Heart right ventricle (tissue), 16 donors: ENCODE measurements around the gene FIBCD1. TPM values are rescaled to one million over a fixed set of nuclear protein-coding genes. Genes with fewer than 3 reads are reported as not detected.

Experiments used
- ATAC-seq, 8 donors: fragments of 200-7000 bp; cut with Tn5 transposase; one replicate each; pipeline ENCODE4 v1.9.1; 2020; ENCODE audit warnings: mild to moderate bottlenecking in 8 of 8, moderate library complexity in 8 of 8, moderate number of reproducible peaks in 1 of 8
- DNase-seq, 2 donors: peaks; one replicate each; pipeline ENCODE4 v3.0.0-alpha.2; 2020
- H3K27ac ChIP-seq, 10 donors: fragments of 200-600 bp; sonication (generic) in 2 of 10; one replicate each; pipeline versions ENCODE4 v1.5.0 to v1.8.0; 2020 to 2022; ENCODE audit warnings: mild to moderate bottlenecking in 3 of 10
- H3K27me3 ChIP-seq, 7 donors: fragments of 200-600 bp; one replicate each; pipeline ENCODE4 v1.8.0; 2021 to 2022; ENCODE audit warnings: mild to moderate bottlenecking in 2 of 7
- H3K36me3 ChIP-seq, 9 donors: fragments of 200-600 bp; sonication (generic) in 1 of 9; one replicate each; pipeline versions ENCODE4 v1.5.0 to v1.8.0; 2020 to 2022; ENCODE audit warnings: mild to moderate bottlenecking in 2 of 9
- H3K4me1 ChIP-seq, 9 donors: fragments of 200-600 bp; sonication (generic) in 1 of 9; one replicate each; pipeline versions ENCODE4 v1.5.0 to v1.8.0; 2020 to 2022; ENCODE audit warnings: mild to moderate bottlenecking in 4 of 9
- H3K4me3 ChIP-seq, 10 donors: fragments of 200-600 bp; sonication (generic) in 2 of 10; one replicate each; pipeline versions ENCODE4 v1.5.0 to v1.8.0; 2020 to 2022; ENCODE audit warnings: mild to moderate bottlenecking in 7 of 10, moderate library complexity in 2 of 10
- H3K9me3 ChIP-seq, 11 donors: fragments of 200-600 bp in 10 of 11; sonication (generic) in 2 of 11; one replicate each; pipeline versions ENCODE4 v1.5.0 to v1.8.0; 2013 to 2022; ENCODE audit warnings: mild to moderate bottlenecking in 2 of 11, control low read depth in 1 of 11, moderate library complexity in 1 of 11
- WGBS, 2 donors: extraction: QIAGEN DNeasy Blood & Tissue Kit; methylation state at CpG; one replicate each; pipeline ENCODE4 v1.1.7; 2013; ENCODE audit warnings: inconsistent platforms in 1 of 2; 5-methylcytosine and 5-hydroxymethylcytosine counted together
- intact Hi-C, 10 donors: fragments of 100-400 bp; cut with DNase I; formaldehyde crosslinking; loops; one replicate each; pipeline versions ENCODE4 v1.11.1 to v1.14.2; 2022
- polyA plus RNA-seq, 2 donors: library from polyadenylated mRNA; stranded (reverse); fragments of 200-250 nt; gene quantifications; one replicate each; pipeline ENCODE4 v1.2.3, GENCODE V29; 2013
- total RNA-seq, 10 donors: library from RNA; stranded (reverse); fragmentation: NEBNext Ultra II Directional in 3 of 10; extraction: Animal tissue kit (Norgen Biotek cat#: 25700) in 3 of 10; gene quantifications; one replicate each; pipeline versions ENCODE4 v1.2.1 to v1.2.4, GENCODE V29; 2021 to 2023
- TF ChIP-seq, protein P1 (sequence below), 9 donors: fragments of 200-600 bp; sonication (generic) in 2 of 9; IDR thresholded peaks; one replicate each; pipeline versions ENCODE4 v1.5.0 to v1.8.0; 2021 to 2022; ENCODE audit warnings: antibody characterized with exemption in 9 of 9, mild to moderate bottlenecking in 5 of 9, moderate library complexity in 1 of 9
- donor health status: Arrhythmogenic right ventricular cardiomyopathy.
- donor health status: ischemic (EF 13 %, LVEDD 7.1; RV severe dilation, severe dysfunction).
- donor health status: healthy with polysubstance abuse.
- donor health status: DM: no; HTN: yes; CAD: no.
- donor health status: DM: no; HTN: no; CAD: no.
- donor health status: ischemic (EF 25% LVEDD 6.9; RV normal size, moderate dysfunction).
- donor health status: ischemic (EF 25% LVEDD 5.7; RV mildly dilated, moderate dysfunction).
- donor health status: healthy.
- donor health status: DM: yes; HTN: yes; CAD: no.
- donor health status: Ischemic cardiomyopathy.
- donor health status: ischemic (EF 35%, LVEDD 5.7; RV mildly dilated, moderate dysfunction).
- donor health status: nonischemic (EF 11% LVEDD 7.7; RV severe dilation, severe dysfunction).
- donor health status: DM: yes; HTN: yes; CAD: no.
- donor health status: PGD.
- donor health status: ischemic (EF 29% LVEDD 5.4; RV normal size, mild dysfunction).
- donor health status: nonischemic (EF 23%, LVEDD 6.1; RV moderate dilation, normal function).

Gene FIBCD1
- total and polyA plus RNA-seq, 12 donors, result 0.16 to 5.8 (median 1.2) TPM

DNA sequence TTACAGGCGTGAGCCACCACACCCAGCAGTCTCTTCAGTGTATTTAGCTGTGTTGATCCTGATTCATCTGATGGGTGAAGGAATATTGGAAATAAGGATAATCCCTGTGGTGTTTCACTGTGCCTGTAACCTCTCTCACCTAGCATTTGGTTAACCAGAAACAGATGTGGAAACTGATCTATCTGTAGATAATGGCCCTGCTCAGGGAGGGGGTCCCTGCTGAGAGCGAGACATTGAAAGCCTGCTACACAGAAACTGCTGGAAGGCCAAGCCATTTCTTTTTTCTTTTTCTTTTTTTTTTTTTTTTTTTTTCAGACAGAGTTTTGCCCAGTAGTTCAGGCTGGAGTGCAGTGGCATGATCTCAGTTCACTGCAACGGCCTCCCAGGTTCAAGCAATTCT, 70.8 kb downstream of the FIBCD1 start:
- TF ChIP-seq, protein P1, sequence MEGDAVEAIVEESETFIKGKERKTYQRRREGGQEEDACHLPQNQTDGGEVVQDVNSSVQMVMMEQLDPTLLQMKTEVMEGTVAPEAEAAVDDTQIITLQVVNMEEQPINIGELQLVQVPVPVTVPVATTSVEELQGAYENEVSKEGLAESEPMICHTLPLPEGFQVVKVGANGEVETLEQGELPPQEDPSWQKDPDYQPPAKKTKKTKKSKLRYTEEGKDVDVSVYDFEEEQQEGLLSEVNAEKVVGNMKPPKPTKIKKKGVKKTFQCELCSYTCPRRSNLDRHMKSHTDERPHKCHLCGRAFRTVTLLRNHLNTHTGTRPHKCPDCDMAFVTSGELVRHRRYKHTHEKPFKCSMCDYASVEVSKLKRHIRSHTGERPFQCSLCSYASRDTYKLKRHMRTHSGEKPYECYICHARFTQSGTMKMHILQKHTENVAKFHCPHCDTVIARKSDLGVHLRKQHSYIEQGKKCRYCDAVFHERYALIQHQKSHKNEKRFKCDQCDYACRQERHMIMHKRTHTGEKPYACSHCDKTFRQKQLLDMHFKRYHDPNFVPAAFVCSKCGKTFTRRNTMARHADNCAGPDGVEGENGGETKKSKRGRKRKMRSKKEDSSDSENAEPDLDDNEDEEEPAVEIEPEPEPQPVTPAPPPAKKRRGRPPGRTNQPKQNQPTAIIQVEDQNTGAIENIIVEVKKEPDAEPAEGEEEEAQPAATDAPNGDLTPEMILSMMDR (IDR thresholded peaks at IDR 0.05), result no peak
- Histone ChIP-seq H3K27me3 (no peaks in the 10 kb centered on the region), H3K4me3 (no peak overlapping the region), H3K27ac (no peak overlapping the region), H3K36me3 (peaks cover 0 to 92% (median 4%) of the 10 kb centered on the region in 9 donors), H3K9me3 (no peaks in the 10 kb centered on the region), H3K4me1 (peaks cover 5 to 74% (median 41%) of the 10 kb centered on the region in 9 donors)
- DNase-seq, result no peak
- intact Hi-C loops, result loop anchor here in 5 of 10 donors (5.0 to 10.0 kb wide), 3 partner anchors 129 to 179 kb away; no protein-coding TSS in a partner anchor
- no peak for ATAC-seq
- WGBS, 2 donors, result 95% methylated on average over 3 of the region's 3 CpGs

DNA sequence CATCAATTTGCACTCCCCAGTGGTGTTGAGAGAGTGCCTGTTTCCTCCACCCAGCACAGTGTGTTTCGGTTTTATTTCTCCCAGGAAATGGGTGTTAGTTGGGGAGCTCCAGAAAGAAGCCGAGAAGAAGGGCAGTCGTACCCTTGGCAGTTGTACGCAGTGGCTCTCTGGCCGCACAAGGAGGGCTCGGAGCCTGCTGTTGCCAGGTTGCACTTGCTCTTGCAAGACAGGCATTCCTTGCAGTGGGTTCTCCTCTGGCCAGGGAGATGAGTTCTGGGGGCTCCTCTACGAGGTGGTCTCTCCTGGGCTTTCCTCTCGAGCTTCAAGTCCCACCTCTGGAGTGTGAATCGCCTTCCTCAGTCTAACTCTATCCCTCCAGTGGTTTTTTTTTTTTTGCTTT, 71.5 kb downstream of the FIBCD1 start:
- peaks cover 0 to 74% (median 35%) of the 10 kb centered on the region in 9 donors for H3K4me1 ChIP-seq
- ATAC-seq (no peak), DNase-seq (no peak)
- H3K4me3 ChIP-seq, result no peak overlapping the region
- 90 to 92% methylated on average over 9 of the region's 9 CpGs for WGBS, 2 donors
- TF ChIP-seq, protein P1 (IDR thresholded peaks at IDR 0.05), result no peak
- peaks cover 0 to 92% (median 3%) of the 10 kb centered on the region in 9 donors for H3K36me3 ChIP-seq
- intact Hi-C loops, result loop anchor here in 6 of 10 donors (2.0 to 10.0 kb wide), 5 partner anchors 73 to 180 kb away; no protein-coding TSS in a partner anchor
- no peak overlapping the region for H3K27ac ChIP-seq
- H3K9me3 ChIP-seq, result no peaks in the 10 kb centered on the region
- no peaks in the 10 kb centered on the region for H3K27me3 ChIP-seq

DNA sequence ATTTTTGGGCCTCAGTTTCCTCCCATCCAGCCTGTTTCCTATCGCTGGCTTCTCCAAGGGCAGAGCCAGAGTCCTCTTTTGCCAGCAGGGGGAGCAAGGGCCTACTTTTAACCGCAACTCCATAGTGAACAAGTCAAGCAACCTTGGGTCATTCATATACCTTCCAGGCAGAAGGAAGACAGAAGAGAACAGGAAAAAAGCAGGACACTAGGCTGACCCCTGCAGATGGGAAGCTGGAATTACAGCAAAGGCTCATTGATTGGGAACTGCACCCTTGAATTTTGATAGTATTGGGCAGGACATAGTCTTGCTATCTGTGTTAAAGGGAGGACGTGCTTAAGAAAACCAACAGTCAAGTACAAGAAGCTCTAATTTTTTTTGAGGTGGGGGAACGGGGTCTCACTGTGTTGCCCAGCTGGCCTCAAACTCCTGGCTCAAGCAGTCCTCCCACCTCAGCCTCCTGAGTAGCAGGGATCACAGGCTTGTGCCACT, 72.5 kb downstream of the FIBCD1 start:
- TF ChIP-seq, protein P1 (IDR thresholded peaks at IDR 0.05), result peak; percentile 63 to 85 (median 77)
- ATAC-seq (peak in 5 of 8 donors; percentile 43 to 56 (median 47)), DNase-seq (peak in 1 of 2 donors; percentile 75)
- no peaks in the 10 kb centered on the region for H3K9me3 ChIP-seq
- H3K27me3 ChIP-seq, result no peaks in the 10 kb centered on the region
- 50 to 56% methylated on average over 4 of the region's 4 CpGs for WGBS, 2 donors
- intact Hi-C loops, result loop anchor here in 6 of 10 donors (2.0 to 10.0 kb wide), 5 partner anchors 74 to 181 kb away; no protein-coding TSS in a partner anchor
- H3K4me1 ChIP-seq, result peaks cover 0 to 74% (median 36%) of the 10 kb centered on the region in 9 donors
- peaks cover 0 to 86% (median 0%) of the 10 kb centered on the region in 9 donors for H3K36me3 ChIP-seq
- H3K27ac ChIP-seq, result peak overlapping the region in 1 of 10 donors; percentile 2
- H3K4me3 ChIP-seq, result no peak overlapping the region

DNA sequence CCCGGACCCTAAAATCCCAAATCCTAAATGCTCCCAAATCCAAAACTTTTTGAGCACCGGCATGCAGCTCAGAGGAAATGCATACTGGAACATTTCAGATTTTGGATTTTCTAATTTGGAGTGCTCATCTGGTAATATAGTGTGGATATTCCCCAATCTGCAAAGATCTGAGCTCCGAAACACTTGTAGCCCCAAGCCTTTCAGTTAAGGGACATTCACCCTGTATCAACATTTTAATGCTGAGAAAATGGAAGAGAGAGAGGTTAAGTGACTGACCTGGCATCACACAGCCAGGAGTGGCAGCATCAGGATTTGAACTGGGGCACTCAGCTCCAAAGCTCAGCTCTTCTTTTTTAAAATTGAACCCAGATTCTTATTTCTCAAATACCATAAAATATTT, 73.1 kb downstream of the FIBCD1 start:
- H3K4me3 ChIP-seq, result no peak overlapping the region
- 98% methylated on average over 3 of the region's 3 CpGs for WGBS, 2 donors
- H3K27ac ChIP-seq, result no peak overlapping the region
- peaks cover 2 to 74% (median 36%) of the 10 kb centered on the region in 9 donors for H3K4me1 ChIP-seq
- DNase-seq (no peak), ATAC-seq (no peak)
- TF ChIP-seq, protein P1 (IDR thresholded peaks at IDR 0.05), result no peak
- intact Hi-C loops, result loop anchor here in 7 of 10 donors (2.0 to 10.0 kb wide), 7 partner anchors 75 to 181 kb away; no protein-coding TSS in a partner anchor
- H3K27me3 ChIP-seq, result no peaks in the 10 kb centered on the region
- H3K9me3 ChIP-seq, result no peaks in the 10 kb centered on the region
- H3K36me3 ChIP-seq, result peaks cover 0 to 80% (median 0%) of the 10 kb centered on the region in 9 donors
